ENCODE measurements around the gene PIK3IP1. TPM values are rescaled to one million over a fixed set of nuclear protein-coding genes. Genes with fewer than 3 reads are reported as not detected.
"Not testable (repeated sequence)": the region's sequence is repeated elsewhere in the genome, so short reads cannot be mapped to it uniquely, and the experiment has no call there.

Gene PIK3IP1
- total RNA-seq (2014; rRNA removed; shearing (Covaris generic)) = 1.6 and 2.3 TPM in 2 replicates

- peak; percentile 71 for DNase-seq (ENCODE audit: low spot score)
Observed at GRCh38 chr22:31292236-31292989, at the start of gene PIK3IP1. Gene PIK3IP1 (minus strand): TSS chr22:31292488. CDS start chr22:31292344, 144 bp downstream.

GRCh38 chr22:31341386-31342088 lies 49.2 kb upstream of the PIK3IP1 start:
- no peak for DNase-seq (ENCODE audit: low spot score)

- no peak for DNase-seq (ENCODE audit: low spot score)
Observed at GRCh38 chr22:31340765-31341247, 48.5 kb upstream of the PIK3IP1 start.

- DNase-seq (ENCODE audit: low spot score) = no peak
Observed at GRCh38 chr22:31340360-31340759, 48.1 kb upstream of the PIK3IP1 start.

GRCh38 chr22:31339148-31339832 lies 47.0 kb upstream of the PIK3IP1 start:
- no peak for DNase-seq (ENCODE audit: low spot score)

GRCh38 chr22:31337178-31337577 lies 44.9 kb upstream of the PIK3IP1 start:
- no peak for DNase-seq (ENCODE audit: low spot score)

GRCh38 chr22:31334329-31334728 lies 42.0 kb upstream of the PIK3IP1 start:
- no peak for DNase-seq (ENCODE audit: low spot score)

- DNase-seq (ENCODE audit: low spot score) = no peak
Observed at GRCh38 chr22:31333641-31334040, 41.4 kb upstream of the PIK3IP1 start.

GRCh38 chr22:31332886-31333285 lies 40.6 kb upstream of the PIK3IP1 start:
- no peak for DNase-seq (ENCODE audit: low spot score)

GRCh38 chr22:31332010-31332409 lies 39.7 kb upstream of the PIK3IP1 start:
- no peak for DNase-seq (ENCODE audit: low spot score)

GRCh38 chr22:31329453-31330215 lies 37.3 kb upstream of the PIK3IP1 start:
- no peak for DNase-seq (ENCODE audit: low spot score)

- DNase-seq (ENCODE audit: low spot score) = no peak
Observed at GRCh38 chr22:31329029-31329428, 36.7 kb upstream of the PIK3IP1 start.

GRCh38 chr22:31328544-31328960 lies 36.3 kb upstream of the PIK3IP1 start:
- DNase-seq (ENCODE audit: low spot score) = no peak

- no peak for DNase-seq (ENCODE audit: low spot score)
Observed at GRCh38 chr22:31327806-31328543, 35.7 kb upstream of the PIK3IP1 start.

- DNase-seq (ENCODE audit: low spot score) = no peak
Observed at GRCh38 chr22:31326877-31327276, 34.6 kb upstream of the PIK3IP1 start.

GRCh38 chr22:31323578-31324550 lies 31.6 kb upstream of the PIK3IP1 start:
- DNase-seq (ENCODE audit: low spot score) = no peak

- DNase-seq (ENCODE audit: low spot score) = no peak
Observed at GRCh38 chr22:31321421-31321820, 29.1 kb upstream of the PIK3IP1 start.

- not testable (repeated sequence) for DNase-seq (ENCODE audit: low spot score)
Observed at GRCh38 chr22:31314220-31314619, 21.9 kb upstream of the PIK3IP1 start.

- DNase-seq (ENCODE audit: low spot score) = peak; percentile 88
Observed at GRCh38 chr22:31313366-31314147, 21.3 kb upstream of the PIK3IP1 start.

Measured in HT-29 (cell line).